ENCODE data around the gene CDK17.

DNA sequence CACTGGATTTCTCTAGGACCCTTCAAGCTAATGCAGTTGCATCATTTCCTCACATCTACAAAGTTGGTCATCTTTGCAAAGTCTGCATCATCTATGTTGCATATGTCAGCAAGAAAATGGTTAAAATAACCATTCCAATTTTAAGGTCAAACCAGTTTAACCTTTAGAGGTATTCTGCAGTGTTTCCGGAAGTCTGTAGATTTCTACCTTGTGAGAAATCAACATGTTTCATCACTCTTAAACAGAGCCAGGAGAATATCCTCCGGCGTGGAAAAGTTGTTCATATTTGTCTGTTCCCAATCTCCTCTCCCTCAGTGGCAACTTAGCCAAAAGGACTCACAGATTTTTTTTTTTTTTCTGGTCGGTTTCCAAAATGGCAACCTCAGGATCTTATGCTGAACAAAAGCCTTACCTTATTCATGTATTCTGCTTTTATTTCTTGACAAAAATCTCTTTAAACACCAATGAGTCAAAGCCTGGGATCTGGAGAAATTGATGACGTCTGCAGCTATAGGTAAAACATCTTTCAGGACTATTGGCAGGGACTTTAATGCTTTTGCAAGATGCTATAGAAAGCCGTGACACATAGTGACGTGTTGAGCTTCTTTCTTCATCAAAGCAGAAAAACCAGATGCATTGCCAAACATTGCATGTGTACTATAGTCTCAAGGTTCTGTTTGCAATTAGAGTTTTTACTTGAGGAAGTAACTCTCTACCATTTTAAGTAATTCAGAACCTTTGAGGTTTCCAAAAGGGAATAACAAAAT is 16.0 kb upstream of the CDK17 start:
- TF ChIP-seq, protein P1, sequence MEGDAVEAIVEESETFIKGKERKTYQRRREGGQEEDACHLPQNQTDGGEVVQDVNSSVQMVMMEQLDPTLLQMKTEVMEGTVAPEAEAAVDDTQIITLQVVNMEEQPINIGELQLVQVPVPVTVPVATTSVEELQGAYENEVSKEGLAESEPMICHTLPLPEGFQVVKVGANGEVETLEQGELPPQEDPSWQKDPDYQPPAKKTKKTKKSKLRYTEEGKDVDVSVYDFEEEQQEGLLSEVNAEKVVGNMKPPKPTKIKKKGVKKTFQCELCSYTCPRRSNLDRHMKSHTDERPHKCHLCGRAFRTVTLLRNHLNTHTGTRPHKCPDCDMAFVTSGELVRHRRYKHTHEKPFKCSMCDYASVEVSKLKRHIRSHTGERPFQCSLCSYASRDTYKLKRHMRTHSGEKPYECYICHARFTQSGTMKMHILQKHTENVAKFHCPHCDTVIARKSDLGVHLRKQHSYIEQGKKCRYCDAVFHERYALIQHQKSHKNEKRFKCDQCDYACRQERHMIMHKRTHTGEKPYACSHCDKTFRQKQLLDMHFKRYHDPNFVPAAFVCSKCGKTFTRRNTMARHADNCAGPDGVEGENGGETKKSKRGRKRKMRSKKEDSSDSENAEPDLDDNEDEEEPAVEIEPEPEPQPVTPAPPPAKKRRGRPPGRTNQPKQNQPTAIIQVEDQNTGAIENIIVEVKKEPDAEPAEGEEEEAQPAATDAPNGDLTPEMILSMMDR (IDR thresholded peaks at IDR 0.05) = no peak
- TF ChIP-seq EP300 (IDR thresholded peaks at IDR 0.05) = no peak
